Measurements from ENCODE around the gene STAU1.

The STAU1 gene

GRCh38 chr20:49187851-49188641, at the start of gene STAU1 (continued):
- no peak for TF ChIP-seq ZBTB21 (tag by site-specific recombination; IDR thresholded peaks at IDR 0.05)
- TF ChIP-seq PATZ1 (tag by site-specific recombination; IDR thresholded peaks at IDR 0.05): peak; percentile 74; the same call in 1 of the 2 replicates
- no peak for TF ChIP-seq ZBTB49 (tag by site-specific recombination; IDR thresholded peaks at IDR 0.05; ENCODE audit: low read depth)
- no peak for TF ChIP-seq MEIS1 (CRISPR knock-in tag; IDR thresholded peaks at IDR 0.05; ENCODE audit: borderline replicate concordance)
- no peak for TF ChIP-seq ZNF768 (tag by site-specific recombination; IDR thresholded peaks at IDR 0.05)
- no peak; the same call in 1 of the 2 replicates for TF ChIP-seq YY1 (tag by site-specific recombination; IDR thresholded peaks at IDR 0.05)
- no peak for TF ChIP-seq ZNF707 (tag by site-specific recombination; IDR thresholded peaks at IDR 0.05)
- peak; percentile 53; the same call in 1 of the 2 replicates for TF ChIP-seq KLF1 (tag by site-specific recombination; IDR thresholded peaks at IDR 0.05)
- no peak for TF ChIP-seq SETDB1 (IDR thresholded peaks at IDR 0.05; ENCODE audit: insufficient read length, low read length)
- no peak for TF ChIP-seq ZNF747 (tag by site-specific recombination; IDR thresholded peaks at IDR 0.05)
- no peak for TF ChIP-seq ZNF626 (tag by site-specific recombination; IDR thresholded peaks at IDR 0.05)
- TF ChIP-seq ZNF571 (tag by site-specific recombination; IDR thresholded peaks at IDR 0.05): no peak
- TF ChIP-seq CTCF (tag by site-specific recombination; IDR thresholded peaks at IDR 0.05): no peak
- no peak for TF ChIP-seq HOXA7 (CRISPR knock-in tag; IDR thresholded peaks at IDR 0.05; ENCODE audit: borderline replicate concordance)
- TF ChIP-seq ZNF132 (tag by site-specific recombination; IDR thresholded peaks at IDR 0.05; ENCODE audit: borderline replicate concordance): no peak
- TF ChIP-seq ZNF701 (tag by site-specific recombination; IDR thresholded peaks at IDR 0.05): no peak
- no peak for TF ChIP-seq ZNF558 (tag by site-specific recombination; IDR thresholded peaks at IDR 0.05)
- TF ChIP-seq ZNF202 (tag by site-specific recombination; IDR thresholded peaks at IDR 0.05; ENCODE audit: borderline replicate concordance): no peak
- TF ChIP-seq ZNF624 (tag by site-specific recombination; IDR thresholded peaks at IDR 0.05): no peak
- no peak for TF ChIP-seq ZNF280C (tag by site-specific recombination; IDR thresholded peaks at IDR 0.05)
- TF ChIP-seq ZNF366 (tag by site-specific recombination; conservative IDR thresholded peaks at IDR 0.05): 0 out of 2 replicates have a peak, but pooled peaks have one; percentile 52
- TF ChIP-seq ZNF621 (tag by site-specific recombination; IDR thresholded peaks at IDR 0.05): no peak
- no peak for TF ChIP-seq ZNF394 (tag by site-specific recombination; IDR thresholded peaks at IDR 0.05; ENCODE audit: borderline replicate concordance)
- peak; percentile 79; the same call in 1 of the 2 replicates for TF ChIP-seq ZNF692 (tag by site-specific recombination; IDR thresholded peaks at IDR 0.05)
- no peak for TF ChIP-seq ZNF239 (tag by site-specific recombination; IDR thresholded peaks at IDR 0.05)
- TF ChIP-seq, protein P1, sequence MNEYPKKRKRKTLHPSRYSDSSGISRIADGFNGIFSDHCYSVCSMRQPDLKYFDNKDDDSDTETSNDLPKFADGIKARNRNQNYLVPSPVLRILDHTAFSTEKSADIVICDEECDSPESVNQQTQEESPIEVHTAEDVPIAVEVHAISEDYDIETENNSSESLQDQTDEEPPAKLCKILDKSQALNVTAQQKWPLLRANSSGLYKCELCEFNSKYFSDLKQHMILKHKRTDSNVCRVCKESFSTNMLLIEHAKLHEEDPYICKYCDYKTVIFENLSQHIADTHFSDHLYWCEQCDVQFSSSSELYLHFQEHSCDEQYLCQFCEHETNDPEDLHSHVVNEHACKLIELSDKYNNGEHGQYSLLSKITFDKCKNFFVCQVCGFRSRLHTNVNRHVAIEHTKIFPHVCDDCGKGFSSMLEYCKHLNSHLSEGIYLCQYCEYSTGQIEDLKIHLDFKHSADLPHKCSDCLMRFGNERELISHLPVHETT (tag by site-specific recombination; IDR thresholded peaks at IDR 0.05): no peak
- no peak for TF ChIP-seq GFI1B (tag by site-specific recombination; IDR thresholded peaks at IDR 0.05)
